NCI-H2196 treated with DMSO at 0.1 percent for 48 hours (cell line): ENCODE results near the gene EPB41L4A.
A peak's percentile ranks its signal among the peaks of the same experiment; 100 is the strongest.
"Not testable (repeated sequence)": the region's sequence is repeated elsewhere in the genome, so short reads cannot be mapped to it uniquely, and the experiment has no call there.

ENCODE experiments used
- DNase-seq: peaks from one replicate; lab custom pipeline; 2025; ENCODE audit not compliant: unreplicated experiment; lab: John Stamatoyannopoulos, UW

Gene EPB41L4A

GRCh38 chr5:112419164-112419985 is at the start of gene EPB41L4A:
EPB41L4A (minus strand) TSS chr5:112419277; CDS start chr5:112419039, 238 bp downstream.
- no peak for DNase-seq

DNA sequence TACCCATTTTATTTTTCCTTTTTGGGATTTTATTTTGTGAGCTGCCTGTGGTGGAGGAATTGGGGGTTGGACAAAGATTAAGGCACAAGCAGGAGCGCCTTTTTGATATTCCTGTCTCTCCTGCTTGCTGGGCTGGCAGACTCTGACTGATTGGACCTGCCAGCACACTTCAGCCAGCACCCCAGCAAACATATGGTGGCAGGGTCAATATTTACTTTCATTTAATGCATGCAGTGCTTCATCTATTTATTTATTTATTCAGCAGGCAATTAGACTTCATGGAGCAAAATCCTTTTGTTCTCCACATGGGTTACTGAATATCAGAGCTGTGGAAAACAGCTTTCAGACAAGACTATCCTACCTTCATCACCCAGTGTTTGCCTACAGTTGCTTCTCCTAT is 48.4 kb upstream of the EPB41L4A start:
- DNase-seq: no peak

DNA sequence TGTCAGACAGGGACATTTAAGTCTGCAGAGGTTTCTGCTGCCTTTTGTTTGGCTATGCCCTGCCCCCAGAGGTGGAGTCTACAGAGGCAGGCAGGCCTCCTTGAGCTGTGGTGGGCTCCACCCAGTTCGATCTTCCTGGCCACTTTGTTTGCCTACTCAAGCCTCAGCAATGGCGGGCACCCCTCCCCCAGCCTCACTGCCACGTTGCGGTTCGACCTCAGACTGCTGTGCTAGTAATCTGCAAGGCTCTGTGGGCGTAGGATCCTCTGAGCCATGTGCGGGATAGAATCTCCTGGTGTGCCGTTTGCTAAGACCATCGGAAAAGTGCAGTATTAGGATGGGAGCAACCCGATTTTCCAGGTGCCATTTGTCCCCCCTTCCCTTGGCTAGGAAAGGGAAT is 47.2 kb upstream of the EPB41L4A start:
- DNase-seq: not testable (repeated sequence)

DNA sequence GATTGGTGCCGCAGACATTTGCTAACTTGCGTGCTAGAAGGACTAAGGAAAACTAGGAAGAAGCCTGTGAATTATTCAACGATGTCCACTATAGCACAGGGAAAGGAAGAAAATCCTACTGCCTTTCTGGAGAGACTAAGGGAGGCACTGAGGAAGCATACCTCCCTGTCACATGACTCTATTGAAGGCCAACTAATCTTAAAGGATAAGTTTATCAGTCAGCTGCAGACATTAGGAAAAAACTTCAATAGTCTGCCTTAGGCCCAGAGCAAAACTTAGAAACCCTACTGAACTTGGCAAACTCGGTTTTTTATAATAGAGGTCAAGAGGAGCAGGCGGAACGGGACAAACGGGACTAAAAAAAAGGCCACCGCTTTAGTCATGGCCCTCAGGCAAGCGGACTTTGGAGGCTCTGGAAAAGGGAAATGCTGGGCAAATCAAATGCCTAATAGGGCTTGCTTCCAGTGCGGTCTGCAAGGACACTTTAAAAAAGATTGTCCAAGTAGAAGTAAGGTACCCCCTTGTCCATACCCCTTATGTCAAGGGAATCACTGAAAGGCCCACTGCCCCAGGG is 28.2 kb upstream of the EPB41L4A start:
- not testable (repeated sequence) for DNase-seq

DNA sequence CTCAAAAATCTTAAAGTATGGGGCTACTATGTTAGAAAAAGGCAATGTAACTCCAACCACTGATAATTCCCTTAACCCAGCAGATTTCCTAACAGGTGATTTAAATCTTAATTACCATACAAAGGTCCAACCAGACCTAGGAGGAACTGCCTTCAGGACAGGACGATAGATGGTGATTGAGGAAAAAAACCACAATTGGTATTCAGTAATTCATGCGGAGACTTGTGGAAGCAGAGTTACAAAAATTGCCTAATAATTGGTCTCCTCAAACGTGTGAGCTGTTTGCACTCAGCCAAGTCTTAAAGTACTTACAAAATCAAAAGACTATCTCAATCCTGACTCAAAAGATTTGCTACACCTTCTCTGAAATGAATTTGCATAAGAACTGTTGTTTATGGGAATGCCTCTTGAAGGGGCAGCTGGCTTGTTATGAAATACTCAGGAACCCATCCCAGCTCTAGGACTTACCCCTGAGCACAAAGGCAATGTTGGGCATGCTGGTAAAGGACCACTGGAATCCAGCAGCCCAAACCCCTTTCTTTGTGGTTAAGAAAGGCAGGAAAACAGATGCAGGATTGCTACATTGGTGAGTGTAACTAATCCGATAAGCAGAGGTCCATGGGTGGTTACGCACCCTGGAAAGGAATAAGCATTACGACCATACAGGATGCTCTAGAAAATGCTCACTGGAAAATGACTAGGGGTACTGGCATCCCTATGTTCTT is 26.7 kb upstream of the EPB41L4A start:
- DNase-seq: no peak

DNA sequence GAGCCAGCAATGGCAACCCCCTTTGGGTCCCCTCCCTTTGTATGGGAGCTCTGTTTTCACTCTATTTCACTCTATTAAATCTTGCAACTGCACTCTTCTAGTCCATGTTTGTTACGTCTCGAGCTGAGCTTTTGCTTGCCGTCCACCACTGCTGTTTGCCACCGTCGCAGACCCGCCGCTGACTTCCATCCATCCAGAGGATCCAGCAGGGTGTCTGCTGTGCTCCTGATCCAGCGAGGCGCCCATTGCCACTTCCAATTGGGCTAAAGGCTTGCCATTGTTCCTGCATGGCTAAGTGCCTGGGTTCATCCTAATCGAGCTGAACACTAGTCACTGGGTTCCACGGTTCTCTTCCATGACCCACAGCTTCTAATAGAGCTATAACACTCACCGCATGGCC is 24.9 kb upstream of the EPB41L4A start:
- DNase-seq: not testable (repeated sequence)

- DNase-seq: no peak
Measured at GRCh38 chr5:112440031-112440430, 21.0 kb upstream of the EPB41L4A start.

DNA sequence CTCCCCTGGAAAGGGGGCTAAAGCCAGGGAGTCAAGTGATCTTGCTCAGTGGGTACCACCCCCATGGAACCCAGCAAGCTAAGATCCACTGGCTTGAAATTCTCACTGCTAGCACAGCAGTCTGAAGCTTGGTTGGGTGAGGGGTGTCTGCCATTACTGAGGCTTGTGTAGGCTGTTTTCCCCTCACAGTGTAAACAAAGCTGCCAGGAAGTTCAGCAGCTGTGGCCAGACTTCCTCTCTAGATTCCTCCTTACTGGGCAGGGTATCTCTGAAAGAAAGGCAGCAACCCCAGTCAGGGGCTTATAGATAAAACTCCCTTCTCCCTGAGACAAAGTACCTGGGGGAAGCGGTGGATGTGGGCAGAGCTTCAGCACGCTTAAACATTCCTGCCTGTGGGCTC is 17.1 kb upstream of the EPB41L4A start:
- no peak for DNase-seq

DNA sequence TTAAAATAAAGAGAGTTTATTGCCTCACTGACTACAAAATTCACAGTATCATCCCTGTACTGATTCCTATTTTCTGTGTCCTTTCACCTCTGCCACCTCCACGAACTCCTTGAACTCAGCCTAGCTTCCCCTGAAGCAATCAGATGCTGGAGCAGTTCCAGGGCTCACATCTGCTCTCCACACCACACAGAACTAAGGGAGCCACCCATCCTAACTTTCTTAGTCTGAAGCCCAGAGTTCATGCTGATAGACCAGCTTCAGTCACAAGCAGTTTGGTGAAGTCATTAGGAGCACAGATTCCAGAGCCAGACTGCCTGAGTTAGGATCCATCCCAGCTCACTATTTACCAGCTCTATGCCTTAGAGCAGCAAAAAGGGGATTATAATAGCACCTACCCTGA is 15.6 kb upstream of the EPB41L4A start:
- DNase-seq: no peak

DNA sequence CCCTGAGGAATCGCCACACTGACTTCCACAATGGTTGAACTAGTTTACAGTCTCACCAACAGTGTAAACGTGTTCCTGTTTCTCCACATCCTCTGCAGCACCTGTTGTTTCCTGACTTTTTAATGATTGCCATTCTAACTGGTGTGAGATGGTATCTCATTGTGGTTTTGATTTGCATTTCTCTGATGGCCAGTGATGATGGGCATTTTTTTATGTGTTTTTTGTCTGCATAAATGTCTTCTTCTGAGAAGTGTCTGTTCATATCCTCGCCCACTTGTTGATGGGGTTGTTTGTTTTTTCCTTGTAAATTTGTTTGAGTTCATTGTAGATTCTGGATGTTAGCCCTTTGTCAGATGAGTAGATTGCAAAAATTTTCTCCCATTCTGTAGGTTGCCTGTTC is 7.1 kb upstream of the EPB41L4A start:
- not testable (repeated sequence) for DNase-seq

GRCh38 chr5:112419986-112420864 is 1.1 kb upstream of the EPB41L4A start:
- DNase-seq: peak; percentile 26

DNA sequence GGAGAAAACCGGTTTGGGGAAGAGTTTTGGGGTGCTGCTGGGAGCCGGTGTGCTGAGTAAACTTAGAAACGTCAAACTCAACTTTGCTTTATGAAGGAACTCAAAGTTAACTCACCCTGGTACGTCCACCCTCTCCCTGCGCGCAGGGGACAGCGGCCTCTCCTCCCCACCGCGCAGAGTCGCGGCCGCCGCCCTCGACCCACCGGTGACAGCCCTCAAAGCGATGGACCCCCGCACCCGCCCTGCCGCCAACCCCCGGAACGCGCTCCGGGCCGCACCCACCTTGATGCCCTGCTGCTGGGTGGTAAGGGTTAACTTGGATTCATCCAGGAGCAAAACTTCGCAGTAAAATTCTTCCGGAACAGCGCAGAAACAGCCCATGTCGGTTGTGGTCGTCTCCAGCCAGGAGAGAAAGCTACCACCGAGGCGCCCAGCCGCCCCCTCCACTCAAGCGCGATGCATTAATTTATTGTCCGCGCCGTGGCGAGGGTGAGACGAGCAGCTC is 366 bp downstream of the EPB41L4A start:
- no peak for DNase-seq

GRCh38 chr5:112417931-112418658 is 982 bp downstream of the EPB41L4A start:
- DNase-seq: no peak

DNA sequence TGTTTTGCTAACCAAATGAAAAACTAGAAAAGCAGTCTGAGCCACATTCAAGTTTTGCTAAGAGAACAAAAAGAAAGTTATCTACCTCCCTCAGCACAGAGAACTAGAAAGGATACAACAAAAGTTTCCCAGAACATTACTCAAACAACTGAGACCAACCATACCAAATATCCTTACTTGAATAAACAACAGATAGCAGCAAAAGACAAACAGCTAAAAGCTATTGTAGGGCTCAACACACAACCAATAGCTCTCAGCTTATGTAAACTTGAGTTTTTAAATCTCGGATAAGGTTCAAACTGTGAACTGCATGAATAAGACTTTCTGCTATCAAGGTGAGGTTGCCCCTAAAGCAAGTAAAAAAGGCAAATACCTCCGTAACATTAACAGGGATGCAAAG is 3.5 kb downstream of the EPB41L4A start:
- no peak for DNase-seq

- DNase-seq: no peak
Measured at GRCh38 chr5:112413611-112414010, 5.5 kb downstream of the EPB41L4A start.

DNA sequence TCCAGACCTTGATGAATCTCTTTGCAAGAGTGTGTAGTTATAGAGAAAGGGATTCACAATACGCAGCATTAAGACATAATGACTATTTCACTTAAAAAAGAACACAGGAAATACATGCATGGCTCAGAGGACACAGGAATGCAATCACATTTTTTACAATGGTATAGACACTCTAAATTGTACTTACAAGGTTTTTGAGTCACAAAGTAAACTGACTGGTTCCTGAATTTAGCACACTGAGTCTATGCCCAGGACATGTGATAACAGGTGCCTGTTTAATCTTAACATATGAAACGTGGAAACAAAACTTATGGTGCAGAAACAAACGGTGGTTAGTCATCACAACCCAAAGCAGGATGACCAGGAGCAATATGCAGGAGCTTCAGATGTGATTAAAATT is 6.7 kb downstream of the EPB41L4A start:
- DNase-seq: no peak

DNA sequence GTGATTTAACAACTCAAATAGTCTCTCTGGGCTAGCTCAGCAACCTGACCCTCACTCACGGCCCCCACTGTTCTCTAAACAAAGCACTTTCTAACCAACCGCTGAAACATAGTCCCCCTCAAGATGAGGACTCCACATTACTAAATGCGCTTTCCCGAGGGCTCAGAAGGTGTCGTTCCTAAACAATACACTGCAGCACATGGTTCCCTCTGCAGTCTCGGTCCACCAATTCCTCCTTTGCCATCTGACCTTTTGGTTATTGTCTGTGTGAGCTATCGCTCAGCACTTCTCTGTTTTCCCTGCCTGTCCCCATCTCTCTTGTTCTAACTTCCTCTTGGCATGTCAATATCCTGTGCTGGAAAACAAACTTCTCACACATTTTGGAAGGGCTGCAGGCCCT is 7.2 kb downstream of the EPB41L4A start:
- no peak for DNase-seq

DNA sequence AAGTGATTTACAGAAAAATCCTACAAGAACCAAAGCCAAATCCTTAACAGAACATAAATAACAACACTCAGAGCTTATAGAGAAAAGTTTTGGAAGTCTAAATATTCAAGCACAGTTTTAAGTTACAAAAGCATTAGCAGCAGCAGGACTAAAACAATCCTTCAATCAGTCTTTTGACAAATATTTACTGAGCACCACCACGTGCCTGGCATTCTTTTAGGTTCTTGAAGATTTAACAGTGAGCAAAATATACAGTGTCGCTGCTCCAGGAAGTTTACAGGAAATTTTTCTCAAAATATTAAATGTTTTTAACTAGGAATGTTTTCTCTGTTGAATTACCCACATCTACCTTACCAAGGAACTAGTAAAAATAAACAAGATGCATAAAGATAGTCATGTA is 11.4 kb downstream of the EPB41L4A start:
- no peak for DNase-seq

DNA sequence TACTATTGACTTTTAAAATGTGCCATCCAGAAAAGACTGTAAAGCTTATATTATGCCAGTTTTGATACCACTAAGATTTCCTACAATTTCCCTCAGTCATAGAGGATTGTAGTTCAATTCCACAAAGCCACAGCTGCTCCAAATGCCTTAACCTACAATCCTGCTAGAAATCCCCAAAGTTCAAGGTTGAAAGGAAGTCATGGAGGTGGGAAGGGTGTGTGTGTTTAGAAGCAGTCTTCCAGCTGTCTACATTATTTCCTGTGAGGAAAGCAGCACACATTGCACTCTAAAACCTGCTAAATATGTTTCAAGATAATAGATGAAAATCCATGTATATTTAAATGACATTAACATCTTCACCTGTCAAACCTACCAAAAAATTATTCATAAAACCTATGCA is 11.8 kb downstream of the EPB41L4A start:
- DNase-seq: no peak

DNA sequence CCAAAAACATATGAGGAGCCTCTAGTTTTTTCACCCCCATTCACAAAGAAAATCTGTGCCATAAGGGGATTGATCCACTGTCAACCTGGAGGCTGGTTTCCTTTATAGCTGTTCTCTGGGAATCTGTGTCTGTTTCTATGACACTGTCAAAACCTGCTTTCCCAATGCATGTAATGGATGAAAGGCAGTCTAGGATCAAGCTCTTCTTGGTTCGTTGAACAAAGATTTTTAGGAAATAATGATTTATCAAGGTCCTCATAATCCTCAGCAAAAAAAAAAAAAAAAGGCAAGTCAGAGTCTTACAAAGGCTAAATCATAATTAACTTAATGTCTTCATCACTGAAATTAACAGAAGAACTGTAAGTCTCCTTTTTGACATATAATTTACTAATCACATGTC is 16.0 kb downstream of the EPB41L4A start:
- DNase-seq: no peak
